ENCODE data around the gene ABI3BP.

DNA sequence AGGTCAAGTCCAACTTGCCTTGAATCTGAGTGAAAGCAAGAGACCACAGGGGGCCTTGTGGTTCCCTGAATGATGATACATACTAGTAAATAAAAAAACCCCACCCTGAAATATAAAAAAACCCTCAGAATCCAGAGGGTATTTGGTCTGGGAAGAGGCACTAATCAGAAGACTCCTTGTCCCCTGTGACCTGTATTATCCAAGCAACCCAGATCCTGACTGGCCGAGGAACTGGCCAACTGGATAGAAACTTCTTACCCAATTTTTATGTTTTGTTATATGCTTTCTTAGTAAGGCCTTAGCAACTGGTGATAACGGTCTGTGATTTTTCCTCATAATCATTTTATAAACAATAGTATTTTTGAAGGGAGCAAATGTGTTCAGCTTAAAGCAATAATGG, 17.5 kb downstream of the ABI3BP start:
- TF ChIP-seq, protein P1, sequence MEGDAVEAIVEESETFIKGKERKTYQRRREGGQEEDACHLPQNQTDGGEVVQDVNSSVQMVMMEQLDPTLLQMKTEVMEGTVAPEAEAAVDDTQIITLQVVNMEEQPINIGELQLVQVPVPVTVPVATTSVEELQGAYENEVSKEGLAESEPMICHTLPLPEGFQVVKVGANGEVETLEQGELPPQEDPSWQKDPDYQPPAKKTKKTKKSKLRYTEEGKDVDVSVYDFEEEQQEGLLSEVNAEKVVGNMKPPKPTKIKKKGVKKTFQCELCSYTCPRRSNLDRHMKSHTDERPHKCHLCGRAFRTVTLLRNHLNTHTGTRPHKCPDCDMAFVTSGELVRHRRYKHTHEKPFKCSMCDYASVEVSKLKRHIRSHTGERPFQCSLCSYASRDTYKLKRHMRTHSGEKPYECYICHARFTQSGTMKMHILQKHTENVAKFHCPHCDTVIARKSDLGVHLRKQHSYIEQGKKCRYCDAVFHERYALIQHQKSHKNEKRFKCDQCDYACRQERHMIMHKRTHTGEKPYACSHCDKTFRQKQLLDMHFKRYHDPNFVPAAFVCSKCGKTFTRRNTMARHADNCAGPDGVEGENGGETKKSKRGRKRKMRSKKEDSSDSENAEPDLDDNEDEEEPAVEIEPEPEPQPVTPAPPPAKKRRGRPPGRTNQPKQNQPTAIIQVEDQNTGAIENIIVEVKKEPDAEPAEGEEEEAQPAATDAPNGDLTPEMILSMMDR (IDR thresholded peaks at IDR 0.05; ENCODE audit: insufficient read depth, low read length, poor library complexity, severe bottlenecking) = no peak
- TF ChIP-seq EZH2phosphoT487 (conservative IDR thresholded peaks at IDR 0.05; ENCODE audit: low read length) = no peak

Measured in SU-DHL-6 (cell line).